ENCODE measurements around the gene GOLGA8A.
"Not testable (repeated sequence)": the region's sequence is repeated elsewhere in the genome, so short reads cannot be mapped to it uniquely, and the experiment has no call there.

The GOLGA8A gene

DNA sequence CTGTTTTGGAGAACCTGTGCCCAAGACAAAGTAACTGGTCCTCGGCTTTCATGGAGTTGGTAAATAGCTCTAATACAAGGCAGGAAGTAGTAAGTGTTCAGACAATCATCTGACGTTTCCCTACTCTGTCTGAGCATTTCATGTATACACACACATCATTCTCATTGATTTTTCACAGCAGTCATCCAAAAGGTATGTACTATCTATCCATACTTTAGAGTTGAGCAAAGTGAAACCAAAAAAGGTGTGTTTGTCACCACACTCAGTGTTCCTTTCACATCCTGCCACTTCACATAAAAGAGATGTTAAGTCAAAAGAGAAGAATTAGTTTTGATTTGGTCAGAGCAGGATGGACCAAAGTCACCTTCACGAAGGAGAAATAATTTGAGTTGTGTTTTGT lies 33.7 kb downstream of the GOLGA8A start:
- DNase-seq, result not testable (repeated sequence)

DNA sequence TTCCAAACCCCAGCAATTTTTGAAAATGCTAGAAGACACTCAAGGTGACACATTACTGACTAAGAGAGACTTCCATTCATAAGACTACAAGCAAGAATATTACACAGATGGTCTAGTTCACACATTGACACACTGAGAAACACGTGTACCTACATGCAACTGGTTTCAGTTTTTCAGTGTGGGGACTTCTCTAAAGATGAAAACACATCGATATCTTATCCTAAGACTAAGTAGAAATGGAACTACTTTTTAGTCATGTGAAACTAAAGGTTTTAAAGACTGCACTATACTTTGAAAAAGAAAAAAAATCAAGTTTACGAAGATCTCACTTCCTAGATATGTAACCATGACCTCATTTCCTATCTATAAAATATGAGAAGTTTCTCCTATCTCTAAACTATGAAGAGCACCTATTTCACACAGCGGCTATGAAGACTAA lies 34.4 kb downstream of the GOLGA8A start:
- not testable (repeated sequence) for DNase-seq

DNA sequence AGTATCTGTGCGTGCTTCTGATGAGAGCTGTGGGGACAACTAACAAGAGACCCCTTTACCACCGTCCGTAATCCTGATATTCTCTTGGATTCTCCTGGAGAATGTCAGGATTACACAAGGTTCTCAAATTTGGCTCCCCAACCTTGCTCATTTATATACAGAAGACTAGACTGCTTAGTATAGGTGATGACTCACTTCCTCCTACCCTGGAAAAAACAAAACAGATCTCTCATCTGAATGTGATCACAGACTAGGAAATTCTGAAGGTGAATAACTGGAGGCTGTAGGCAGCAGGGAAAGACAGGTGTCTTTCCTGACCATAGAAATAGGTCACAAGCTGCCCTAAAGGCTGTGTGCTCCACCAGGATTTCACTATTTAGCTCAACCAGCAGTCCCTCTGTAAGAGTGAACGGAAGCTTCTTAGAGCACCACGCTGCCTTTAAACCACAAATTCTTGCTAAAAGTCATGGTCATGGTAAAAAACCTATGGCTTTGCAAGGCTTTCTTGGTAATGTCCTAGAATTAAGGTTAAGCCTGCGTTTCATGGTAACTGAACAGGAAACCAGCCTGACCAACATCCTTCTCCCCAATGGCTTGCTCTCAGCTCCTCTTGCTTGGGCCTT lies 39.9 kb downstream of the GOLGA8A start:
- DNase-seq, result not testable (repeated sequence)

DNA sequence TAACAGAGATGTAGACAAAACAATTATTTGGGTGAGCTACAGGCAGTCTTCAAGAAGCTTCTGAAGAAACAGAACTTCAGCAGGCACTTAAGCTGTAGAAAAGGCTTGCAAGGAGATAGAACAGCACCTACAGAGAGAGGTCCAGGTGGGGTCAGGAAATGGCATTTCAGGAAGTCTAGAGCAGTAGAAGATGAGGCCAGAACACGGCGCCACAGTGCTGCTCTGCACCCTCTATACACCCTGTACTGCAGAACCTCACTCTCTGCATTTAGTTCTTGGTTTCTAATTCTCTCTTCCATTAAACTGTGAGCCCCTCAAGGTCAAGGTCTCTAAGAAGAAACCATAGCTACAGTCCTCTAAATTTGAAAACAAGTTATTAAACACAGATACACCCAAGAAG lies 44.6 kb downstream of the GOLGA8A start:
- DNase-seq, result not testable (repeated sequence)

DNA sequence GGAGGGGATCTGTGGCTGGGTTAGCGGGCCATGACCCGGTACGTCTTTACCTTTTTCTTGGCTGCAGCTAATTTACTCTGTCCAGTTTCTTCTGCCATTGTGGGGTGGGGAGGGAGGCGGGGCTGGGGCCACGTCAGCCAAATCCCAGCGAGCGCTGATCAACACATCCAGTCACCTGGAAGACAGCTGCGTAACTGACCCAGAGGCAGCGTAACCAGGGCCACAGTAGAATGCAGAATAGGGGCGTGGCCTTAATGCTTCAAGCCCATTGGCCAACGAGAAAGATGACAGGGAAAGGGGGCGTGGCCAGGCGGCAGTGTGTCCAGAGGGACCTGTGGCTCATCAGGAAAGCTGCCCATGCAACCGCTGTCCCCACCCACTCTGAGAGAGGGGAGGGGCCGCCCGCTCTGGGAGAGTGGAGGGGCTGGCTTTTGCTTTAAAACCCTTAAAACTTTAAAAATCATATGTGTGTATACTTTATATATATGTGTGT lies 48.0 kb downstream of the GOLGA8A start:
- not testable (repeated sequence) for DNase-seq

Measured in stimulated activated CD4-positive, alpha-beta T cell treated with anti-CD3 and anti-CD28 coated beads, Interleukin-4, amount 100 ng/mL, for 1 hour (primary cell).